Camera-type eye (tissue), 1 donor: ENCODE results near the gene CT45A7. TPM values are rescaled to one million over a fixed set of nuclear protein-coding genes. Genes with fewer than 3 reads are reported as not detected.

Experiments used
- total RNA-seq: library from RNA; depleted of rRNA; stranded (reverse); fragments of >200 nt; gene quantifications from one replicate; pipeline ENCODE4 v1.2.3, GENCODE V29; 2014

Gene CT45A7
- not detected for total RNA-seq

GRCh38 chrX:135837180-135837579, at the start of gene CT45A7:
Gene CT45A7, minus strand, starts transcription at chrX:135837280. Its CDS starts 3,747 bp downstream, at chrX:135833533.

GRCh38 chrX:135871712-135872111, 34.6 kb upstream of the CT45A7 start, which contains the start of gene CT45A9:
Gene CT45A9, minus strand, starts transcription at chrX:135871812. Its CDS starts 3,751 bp downstream, at chrX:135868061.

DNA sequence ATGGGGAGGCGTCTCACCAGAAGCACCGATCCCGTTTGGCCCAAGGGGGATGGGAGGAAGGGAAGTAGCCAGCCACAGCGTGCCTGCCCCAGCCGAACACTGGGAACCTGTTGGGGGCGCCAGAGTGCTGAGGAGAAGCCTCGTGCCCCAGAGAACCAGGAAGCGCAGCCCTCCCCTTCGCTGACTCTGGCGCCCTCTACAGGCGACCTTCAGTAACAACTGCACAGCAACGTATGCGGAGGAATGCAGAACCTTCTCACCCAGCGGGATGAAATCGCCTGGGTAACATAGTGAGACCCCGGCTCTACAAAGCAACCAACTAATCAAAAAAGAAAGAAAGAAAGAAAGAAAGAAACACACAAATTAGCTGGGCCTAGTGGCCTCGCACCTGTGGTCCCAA, 17.4 kb upstream of the CT45A7 start, which contains the start of gene CT45A8:
Gene CT45A8, minus strand, starts transcription at position 101 of the 400 bp plus-strand sequence. CDS start 3,755 bp downstream, outside the sequence.

GRCh38 chrX:135819912-135820311, 17.2 kb downstream of the CT45A7 start, which contains the start of gene CT45A2:
Gene CT45A2, minus strand, starts transcription at chrX:135820012. Its CDS starts 3,747 bp downstream, at chrX:135816265.

GRCh38 chrX:135802687-135803086, 34.4 kb downstream of the CT45A7 start, which contains the start of gene CT45A6:
Gene CT45A6, minus strand, starts transcription at chrX:135802787. Its CDS starts 3,794 bp downstream, at chrX:135798993.

GRCh38 chrX:135785403-135785802, 51.7 kb downstream of the CT45A7 start, which contains the start of gene CT45A5:
Gene CT45A5, minus strand, starts transcription at chrX:135785503. Its CDS starts 3,774 bp downstream, at chrX:135781729.

Other genes with a start within 250 kb of the CT45A7 start
- not detected for gene CT45A1, start 123.6 kb downstream of the CT45A7 start, total RNA-seq
- not detected for gene CT45A3, start 69.1 kb downstream of the CT45A7 start, total RNA-seq
- not detected for gene CT45A5, start 51.8 kb downstream of the CT45A7 start, total RNA-seq
- not detected for gene CT45A6, start 34.5 kb downstream of the CT45A7 start, total RNA-seq
- not detected for gene CT45A2, start 17.3 kb downstream of the CT45A7 start, total RNA-seq
- gene CT45A8, start 17.3 kb upstream of the CT45A7 start, total RNA-seq: not detected
- not detected for gene CT45A9, start 34.5 kb upstream of the CT45A7 start, total RNA-seq
- not detected for gene CT45A10, start 56.2 kb upstream of the CT45A7 start, total RNA-seq
- gene SAGE1, start 56.4 kb upstream of the CT45A7 start, total RNA-seq: not detected
- gene MMGT1, start 136.7 kb upstream of the CT45A7 start, total RNA-seq: 21.6 TPM
- 36.3 TPM for gene SLC9A6, start 148.2 kb upstream of the CT45A7 start, total RNA-seq